ENCODE data around the gene SLC66A3.
"Not testable (repeated sequence)": the region's sequence is repeated elsewhere in the genome, so short reads cannot be mapped to it uniquely, and the experiment has no call there.

Gene SLC66A3

GRCh38 chr2:11163439-11164317, 8.4 kb downstream of the SLC66A3 start:
- no peak for DNase-seq (ENCODE audit: low read depth in 2 of 2, low spot score in 1 of 2)

GRCh38 chr2:11165046-11165445, 9.8 kb downstream of the SLC66A3 start:
- not testable (repeated sequence) for DNase-seq (ENCODE audit: low read depth in 2 of 2, low spot score in 1 of 2)

GRCh38 chr2:11166476-11166875, 11.2 kb downstream of the SLC66A3 start:
- DNase-seq (ENCODE audit: low read depth in 2 of 2, low spot score in 1 of 2) = no peak

GRCh38 chr2:11168488-11168887, 13.2 kb downstream of the SLC66A3 start:
- DNase-seq (ENCODE audit: low read depth in 2 of 2, low spot score in 1 of 2) = no peak

- no peak for DNase-seq (ENCODE audit: low read depth in 2 of 2, low spot score in 1 of 2)
These were observed 14.1 kb downstream of the SLC66A3 start for GRCh38 chr2:11169333-11169732.

- no peak for DNase-seq (ENCODE audit: low read depth in 2 of 2, low spot score in 1 of 2)
These were observed 19.0 kb downstream of the SLC66A3 start for GRCh38 chr2:11174222-11174621.

GRCh38 chr2:11175293-11175795, 20.1 kb downstream of the SLC66A3 start:
- DNase-seq (ENCODE audit: low read depth in 2 of 2, low spot score in 1 of 2) = no peak

GRCh38 chr2:11177871-11178690, 22.8 kb downstream of the SLC66A3 start:
- DNase-seq (ENCODE audit: low read depth in 2 of 2, low spot score in 1 of 2) = no peak

- DNase-seq (ENCODE audit: low read depth in 2 of 2, low spot score in 1 of 2) = no peak
These were observed 23.9 kb downstream of the SLC66A3 start for GRCh38 chr2:11179196-11179595.

GRCh38 chr2:11179899-11180298, 24.6 kb downstream of the SLC66A3 start:
- DNase-seq (ENCODE audit: low read depth in 2 of 2, low spot score in 1 of 2) = no peak

GRCh38 chr2:11180653-11181052, 25.4 kb downstream of the SLC66A3 start:
- DNase-seq (ENCODE audit: low read depth in 2 of 2, low spot score in 1 of 2) = no peak

GRCh38 chr2:11182951-11183350, 27.7 kb downstream of the SLC66A3 start:
- no peak for DNase-seq (ENCODE audit: low read depth in 2 of 2, low spot score in 1 of 2)

GRCh38 chr2:11186145-11186544, 30.9 kb downstream of the SLC66A3 start:
- no peak for DNase-seq (ENCODE audit: low read depth in 2 of 2, low spot score in 1 of 2)

GRCh38 chr2:11187083-11187619, 31.9 kb downstream of the SLC66A3 start:
- DNase-seq (ENCODE audit: low read depth in 2 of 2, low spot score in 1 of 2) = no peak

GRCh38 chr2:11187731-11188130, 32.5 kb downstream of the SLC66A3 start:
- no peak for DNase-seq (ENCODE audit: low read depth in 2 of 2, low spot score in 1 of 2)

GRCh38 chr2:11196246-11196645, 41.0 kb downstream of the SLC66A3 start:
- no peak for DNase-seq (ENCODE audit: low read depth in 2 of 2, low spot score in 1 of 2)

GRCh38 chr2:11200651-11201050, 45.4 kb downstream of the SLC66A3 start:
- no peak for DNase-seq (ENCODE audit: low read depth in 2 of 2, low spot score in 1 of 2)

GRCh38 chr2:11201969-11202368, 46.7 kb downstream of the SLC66A3 start:
- no peak for DNase-seq (ENCODE audit: low read depth in 2 of 2, low spot score in 1 of 2)

- no peak for DNase-seq (ENCODE audit: low read depth in 2 of 2, low spot score in 1 of 2)
These were observed 48.2 kb downstream of the SLC66A3 start for GRCh38 chr2:11203480-11203879.

- no peak for DNase-seq (ENCODE audit: low read depth in 2 of 2, low spot score in 1 of 2)
These were observed 52.8 kb downstream of the SLC66A3 start for GRCh38 chr2:11208083-11208482.

- no peak for DNase-seq (ENCODE audit: low read depth in 2 of 2, low spot score in 1 of 2)
These were observed 57.4 kb downstream of the SLC66A3 start for GRCh38 chr2:11212645-11213044.
